Upper lobe of left lung (tissue), 4 donors: ENCODE results near the gene ZDHHC14.

Source experiments
- POLR2AphosphoS5 ChIP-seq, 2 donors: sonication (generic); formaldehyde crosslinking; IDR thresholded peaks; one replicate each; pipeline ENCODE4 v1.5.1; 2017; ENCODE audit warnings: antibody characterized with exemption in 2 of 2
- TF ChIP-seq, protein P1 (sequence below), 6 experiments: fragments of 450-650 bp in 4 of 6; fragments of 200-600 bp in 2 of 6; sonication (generic) in 2 of 6; IDR thresholded peaks; one replicate each; pipeline ENCODE4 v1.5.1; 2016 to 2019; ENCODE audit warnings: antibody characterized with exemption in 6 of 6

DNA sequence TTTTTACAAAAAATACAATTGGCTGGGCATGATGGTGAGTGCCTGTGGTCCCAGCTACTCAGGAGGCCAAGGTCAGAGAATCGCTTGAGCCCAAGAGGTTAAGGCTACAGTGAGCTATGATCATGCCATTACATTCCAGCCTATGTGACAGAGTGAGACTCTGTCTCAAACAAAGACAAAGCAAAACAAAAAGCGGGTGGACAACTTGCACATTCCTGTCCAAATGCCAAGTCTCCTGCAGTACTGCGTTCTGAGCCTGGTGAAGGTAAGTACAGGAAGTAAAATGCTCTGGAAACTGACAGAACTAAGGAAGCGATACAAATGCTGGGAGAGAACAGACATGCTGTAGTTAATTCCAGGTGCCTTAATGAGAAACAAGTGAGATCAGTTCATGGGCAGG, 37.3 kb upstream of the ZDHHC14 start:
- TF ChIP-seq, protein P1, sequence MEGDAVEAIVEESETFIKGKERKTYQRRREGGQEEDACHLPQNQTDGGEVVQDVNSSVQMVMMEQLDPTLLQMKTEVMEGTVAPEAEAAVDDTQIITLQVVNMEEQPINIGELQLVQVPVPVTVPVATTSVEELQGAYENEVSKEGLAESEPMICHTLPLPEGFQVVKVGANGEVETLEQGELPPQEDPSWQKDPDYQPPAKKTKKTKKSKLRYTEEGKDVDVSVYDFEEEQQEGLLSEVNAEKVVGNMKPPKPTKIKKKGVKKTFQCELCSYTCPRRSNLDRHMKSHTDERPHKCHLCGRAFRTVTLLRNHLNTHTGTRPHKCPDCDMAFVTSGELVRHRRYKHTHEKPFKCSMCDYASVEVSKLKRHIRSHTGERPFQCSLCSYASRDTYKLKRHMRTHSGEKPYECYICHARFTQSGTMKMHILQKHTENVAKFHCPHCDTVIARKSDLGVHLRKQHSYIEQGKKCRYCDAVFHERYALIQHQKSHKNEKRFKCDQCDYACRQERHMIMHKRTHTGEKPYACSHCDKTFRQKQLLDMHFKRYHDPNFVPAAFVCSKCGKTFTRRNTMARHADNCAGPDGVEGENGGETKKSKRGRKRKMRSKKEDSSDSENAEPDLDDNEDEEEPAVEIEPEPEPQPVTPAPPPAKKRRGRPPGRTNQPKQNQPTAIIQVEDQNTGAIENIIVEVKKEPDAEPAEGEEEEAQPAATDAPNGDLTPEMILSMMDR (IDR thresholded peaks at IDR 0.05), result no peak
- no peak for TF ChIP-seq POLR2AphosphoS5 (IDR thresholded peaks at IDR 0.05)
